ENCODE data around the gene RFX7.

Gene RFX7

DNA sequence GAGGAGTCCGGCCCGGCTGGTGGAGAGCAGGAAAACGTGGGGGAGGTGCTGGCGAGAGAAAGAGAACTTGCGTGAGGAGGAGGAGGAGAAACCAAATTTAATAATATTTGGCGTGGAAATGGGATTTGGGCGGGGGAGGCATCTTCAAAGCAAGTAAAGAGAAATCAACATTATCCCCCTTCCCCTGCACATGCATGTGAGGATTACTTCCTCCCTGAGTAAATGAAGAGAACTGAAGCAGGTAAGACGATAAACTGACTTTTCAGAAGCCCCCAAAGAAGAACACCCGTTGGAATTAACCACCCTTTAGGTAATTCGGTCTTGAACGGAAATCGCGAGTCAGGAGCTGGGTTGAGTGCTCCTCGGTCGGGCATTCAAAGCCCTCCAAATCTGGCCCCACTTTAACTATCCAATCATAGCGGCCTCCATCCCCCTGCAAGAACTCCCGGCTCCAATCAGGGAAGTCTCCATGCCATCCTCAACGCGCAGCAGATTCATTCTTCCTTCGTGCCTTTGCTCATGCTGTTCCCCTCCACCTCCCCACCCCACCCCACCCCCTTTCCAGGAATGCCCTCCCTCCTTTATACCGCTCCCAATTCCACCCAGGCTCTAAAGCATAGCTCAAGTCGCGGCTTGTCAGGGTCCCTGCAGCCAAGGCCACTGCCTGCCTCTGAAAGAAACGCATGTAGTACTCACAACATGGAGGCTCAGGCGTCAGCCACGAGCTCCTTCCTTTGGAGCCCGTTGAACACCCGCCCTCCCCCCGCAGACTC, 545 bp upstream of the RFX7 start:
- peak; percentile 81 for DNase-seq

- peak; percentile 57 for DNase-seq
Measured at GRCh38 chr15:56242576-56243162, 1.0 kb downstream of the RFX7 start.

GRCh38 chr15:56241374-56242105, 2.1 kb downstream of the RFX7 start:
- no peak for DNase-seq

DNA sequence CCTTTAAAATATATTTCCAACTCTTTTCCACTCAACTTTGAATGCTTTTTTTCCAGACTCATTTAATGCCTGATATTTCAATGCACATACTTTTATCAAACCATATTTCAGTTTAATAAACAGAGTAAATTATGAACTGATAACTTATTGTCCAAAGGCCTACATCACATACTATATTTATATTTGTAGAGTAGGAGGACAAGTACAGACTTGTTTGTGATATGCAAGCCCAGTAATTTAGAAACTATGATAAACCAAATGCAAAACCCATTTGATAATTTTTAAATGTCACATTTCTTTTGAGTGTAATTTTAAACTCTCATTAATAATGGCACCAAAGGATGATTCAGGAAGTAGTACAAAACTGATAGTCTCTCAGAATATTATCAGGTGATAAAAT, 3.3 kb downstream of the RFX7 start:
- DNase-seq = no peak

- no peak for DNase-seq
Measured at GRCh38 chr15:56236197-56236596, 7.5 kb downstream of the RFX7 start.

DNA sequence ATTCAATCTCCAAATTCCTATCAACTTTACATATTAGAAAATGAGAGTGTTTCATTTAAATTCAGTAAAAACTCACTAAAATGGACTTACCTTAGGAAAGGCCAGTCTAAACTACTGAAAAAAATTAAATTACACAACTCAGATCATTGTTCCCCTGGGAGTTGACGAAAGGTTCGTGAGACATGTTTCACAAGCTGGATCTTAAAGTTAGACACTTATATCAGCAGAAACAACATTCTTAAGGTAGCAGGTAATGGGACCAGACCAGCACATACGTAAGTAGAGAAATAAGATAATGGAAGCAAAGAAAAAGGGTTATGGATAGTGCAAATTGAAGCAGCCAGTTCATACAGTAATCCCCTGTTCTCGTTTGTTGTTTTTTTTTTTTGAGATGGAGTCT, 8.9 kb downstream of the RFX7 start:
- no peak for DNase-seq

GRCh38 chr15:56233549-56233948, 10.1 kb downstream of the RFX7 start:
- DNase-seq = no peak

GRCh38 chr15:56232058-56232457, 11.6 kb downstream of the RFX7 start:
- DNase-seq = no peak

GRCh38 chr15:56228854-56229253, 14.8 kb downstream of the RFX7 start:
- no peak for DNase-seq

DNA sequence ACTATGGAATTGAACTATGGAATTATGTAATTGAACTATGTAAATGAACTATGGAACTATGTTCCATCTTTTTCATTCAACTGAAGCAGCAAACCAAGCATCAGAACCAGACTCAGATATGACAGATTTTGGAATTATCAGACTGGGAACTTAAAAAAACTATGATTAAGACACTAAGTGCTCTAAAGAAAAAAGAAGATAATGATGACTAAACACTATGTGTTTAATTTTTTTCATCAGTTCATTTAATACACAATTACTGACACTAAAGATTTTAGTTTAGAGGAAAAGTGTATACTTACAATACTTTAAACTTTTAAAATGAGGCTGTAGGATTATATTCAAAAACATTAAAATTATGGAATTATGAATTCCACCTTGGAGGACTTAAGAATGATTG, 15.3 kb downstream of the RFX7 start:
- DNase-seq = no peak

DNA sequence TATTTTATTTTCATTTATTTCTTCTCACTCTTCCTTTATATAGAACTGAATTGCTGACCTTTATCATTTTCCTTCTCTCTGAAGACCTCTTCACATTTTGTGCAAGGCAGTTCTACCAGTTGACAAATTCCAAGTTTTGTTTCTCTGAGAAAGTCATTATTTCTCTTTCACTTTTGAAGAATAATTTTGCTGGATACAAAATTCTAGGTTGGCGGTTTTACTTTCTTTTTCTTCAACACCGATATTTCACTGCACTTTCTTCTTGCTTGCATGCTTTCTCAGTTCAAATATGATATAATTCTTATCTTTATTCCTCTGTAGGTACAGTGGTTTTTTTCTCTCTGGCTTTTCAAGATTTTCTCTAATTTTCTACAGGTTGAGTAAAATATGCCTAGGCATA, 15.9 kb downstream of the RFX7 start:
- DNase-seq = no peak

- no peak for DNase-seq
Measured at GRCh38 chr15:56227306-56227705, 16.4 kb downstream of the RFX7 start.

DNA sequence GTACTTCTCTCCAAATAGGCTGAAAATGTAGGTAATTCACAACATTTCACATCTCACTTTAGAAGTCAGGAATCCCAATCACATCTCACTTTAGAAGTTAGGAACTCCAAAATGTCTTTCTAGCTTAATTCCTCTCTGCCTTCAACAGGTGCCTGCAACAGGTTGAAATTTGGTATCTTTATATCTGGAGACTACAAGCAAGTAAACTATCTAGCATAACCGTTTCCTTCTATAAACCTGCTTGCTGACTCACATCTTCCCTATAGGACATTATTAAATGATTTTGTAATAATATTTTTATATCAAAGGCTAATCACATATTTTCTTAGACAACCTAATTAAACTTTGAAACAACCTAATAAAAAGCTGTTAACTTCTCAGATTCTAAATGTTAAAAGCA, 18.2 kb downstream of the RFX7 start:
- DNase-seq = no peak

- DNase-seq = no peak
Measured at GRCh38 chr15:56222302-56222701, 21.4 kb downstream of the RFX7 start.

DNA sequence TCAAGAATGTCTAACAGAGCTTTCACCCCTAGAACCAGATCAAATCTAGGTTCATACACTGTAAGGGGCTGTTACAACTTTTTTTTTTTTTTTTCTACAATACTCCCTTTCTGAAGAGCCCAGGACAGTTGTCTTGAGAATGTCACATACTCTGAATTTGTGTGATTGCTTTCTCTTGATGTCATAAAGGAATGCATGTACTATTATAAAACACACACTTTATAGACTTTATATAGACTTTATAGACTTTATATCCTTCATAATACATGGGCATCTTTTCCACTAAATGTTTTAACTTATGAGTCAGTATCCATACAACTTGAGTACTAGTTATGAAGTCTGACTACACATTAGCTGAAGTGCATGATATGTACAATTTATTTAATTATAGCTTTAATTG, 26.3 kb downstream of the RFX7 start:
- DNase-seq = no peak

DNA sequence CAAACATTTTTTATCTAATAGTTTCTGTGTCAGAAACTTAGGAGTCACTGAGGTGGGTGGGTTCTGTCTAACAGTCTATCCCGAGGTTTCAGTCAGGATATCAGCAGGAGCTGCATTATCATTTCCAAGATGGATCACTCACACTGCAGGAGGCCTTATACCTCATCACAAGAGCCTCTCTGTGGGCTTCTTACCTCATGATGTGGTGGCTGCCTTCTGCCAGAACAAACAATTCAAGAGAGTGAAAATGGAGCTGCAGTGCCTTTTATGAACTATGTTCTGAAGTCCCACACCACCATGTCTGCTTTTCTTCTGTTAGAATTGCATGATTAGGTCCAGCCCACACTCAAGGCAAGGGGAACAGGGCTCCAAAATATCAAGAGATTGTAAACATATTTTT, 27.9 kb downstream of the RFX7 start:
- peak; percentile 71 for DNase-seq

DNA sequence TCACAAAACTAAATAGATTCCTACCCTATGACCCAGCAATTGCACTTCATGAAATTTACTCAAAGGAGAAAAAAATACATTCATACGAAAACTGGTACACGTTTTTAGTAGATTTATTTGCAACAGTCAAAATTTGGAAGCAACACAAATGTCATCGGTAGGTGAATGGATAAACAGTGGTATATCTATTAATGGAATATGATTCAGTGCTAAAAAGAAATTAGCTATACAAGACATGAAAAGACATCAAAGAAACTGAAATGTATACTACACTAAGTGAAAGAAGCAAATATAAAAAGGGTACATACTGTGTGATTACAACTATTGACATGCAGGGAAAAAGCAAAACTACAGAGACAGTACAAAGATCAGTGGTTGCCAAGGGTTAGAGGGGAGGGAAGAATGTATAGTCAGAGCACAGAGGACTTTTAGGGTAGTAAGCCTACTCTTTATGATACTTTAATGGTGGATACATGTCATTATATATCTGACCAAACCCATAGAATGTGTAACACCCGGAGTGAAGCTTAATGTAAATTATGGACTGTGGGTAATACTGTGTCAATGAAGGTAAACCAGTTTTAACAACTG, 31.6 kb downstream of the RFX7 start:
- no peak for DNase-seq

GRCh38 chr15:56211064-56211463, 32.6 kb downstream of the RFX7 start:
- no peak for DNase-seq

GRCh38 chr15:56208641-56209155, 35.0 kb downstream of the RFX7 start:
- DNase-seq = no peak

DNA sequence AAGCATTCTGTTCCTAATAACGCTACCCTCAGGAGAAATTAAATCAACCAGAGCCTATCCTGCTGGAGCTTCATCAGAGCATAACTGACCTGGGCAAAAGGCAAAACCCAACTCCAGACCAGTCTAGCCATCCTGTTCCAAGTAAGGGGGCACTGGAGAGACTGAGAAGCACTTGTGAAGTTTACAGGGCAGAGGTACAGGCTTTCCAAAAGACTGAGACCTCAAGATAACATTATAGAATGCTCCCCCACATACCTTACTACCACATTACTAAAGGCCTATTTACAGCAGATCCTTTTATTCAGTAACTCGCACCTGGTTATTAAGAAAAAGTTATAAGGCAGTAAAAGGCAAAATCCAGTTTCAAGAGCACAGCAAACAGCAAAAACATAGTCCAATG, 35.5 kb downstream of the RFX7 start:
- DNase-seq = no peak

- no peak for DNase-seq
Measured at GRCh38 chr15:56207711-56208110, 36.0 kb downstream of the RFX7 start.

- no peak for DNase-seq
Measured at GRCh38 chr15:56207092-56207491, 36.6 kb downstream of the RFX7 start.

DNA sequence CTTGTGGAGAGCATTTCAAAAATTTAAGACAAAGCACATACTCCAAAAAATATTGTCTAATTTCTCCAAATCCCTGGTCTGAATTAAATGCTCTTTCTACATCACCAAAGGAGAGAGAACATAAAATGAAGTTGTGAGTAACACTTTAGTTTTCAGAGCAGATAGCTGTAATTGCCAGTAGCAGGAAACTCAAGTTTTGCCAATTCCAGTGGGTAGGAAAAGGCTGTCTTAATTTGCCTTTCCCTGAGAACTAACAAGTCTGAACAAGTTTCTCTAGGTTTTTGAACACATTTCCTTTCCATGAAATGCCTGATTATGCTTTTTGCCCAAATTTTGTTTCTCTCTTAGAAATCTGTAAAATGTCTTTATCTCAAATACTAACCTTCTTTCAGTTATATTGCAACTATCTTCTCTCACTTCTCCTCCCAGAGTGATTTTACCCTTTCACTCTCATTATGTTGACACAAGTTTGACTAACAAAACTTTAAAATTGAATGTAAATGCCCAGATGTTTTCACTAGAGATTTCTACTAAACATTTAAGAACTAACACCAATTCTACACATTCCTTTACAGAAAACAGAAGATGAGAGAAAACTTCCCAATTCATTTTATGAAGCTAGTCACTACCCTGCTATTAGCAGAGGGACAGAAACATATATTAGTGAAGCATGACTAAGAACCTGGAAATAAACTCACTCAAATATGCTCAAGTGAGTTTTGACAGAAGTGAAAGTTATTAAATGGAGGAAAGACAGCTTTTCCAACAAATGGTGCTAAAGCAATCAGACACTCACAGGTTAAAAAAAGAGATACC, 38.4 kb downstream of the RFX7 start:
- DNase-seq = no peak
